Coronary artery (tissue), 2 donors: ENCODE data around the gene OR10AD1.
"Not testable (repeated sequence)": the region's sequence is repeated elsewhere in the genome, so short reads cannot be mapped to it uniquely, and the experiment has no call there.

Source experiments
- DNase-seq: peaks from one replicate; pipeline ENCODE4 v3.0.0-alpha.2; 2017; ENCODE audit warnings: low spot score
- H3K27ac ChIP-seq, 2 donors: fragments of 200-600 bp; sonication (generic); one replicate each; pipeline ENCODE4 v1.5.1; 2016 to 2019
- H3K4me3 ChIP-seq: fragments of 200-600 bp; sonication (generic); 2 replicates; pipeline ENCODE4 v1.5.1; 2016; ENCODE audit warnings: mild to moderate bottlenecking, moderate library complexity
- TF ChIP-seq, protein P1 (sequence below): fragments of 200-600 bp; sonication (generic); IDR thresholded peaks from one replicate; pipeline ENCODE4 v1.5.1; 2019; ENCODE audit warnings: antibody characterized with exemption

Gene OR10AD1, protein sequence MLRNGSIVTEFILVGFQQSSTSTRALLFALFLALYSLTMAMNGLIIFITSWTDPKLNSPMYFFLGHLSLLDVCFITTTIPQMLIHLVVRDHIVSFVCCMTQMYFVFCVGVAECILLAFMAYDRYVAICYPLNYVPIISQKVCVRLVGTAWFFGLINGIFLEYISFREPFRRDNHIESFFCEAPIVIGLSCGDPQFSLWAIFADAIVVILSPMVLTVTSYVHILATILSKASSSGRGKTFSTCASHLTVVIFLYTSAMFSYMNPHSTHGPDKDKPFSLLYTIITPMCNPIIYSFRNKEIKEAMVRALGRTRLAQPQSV

DNA sequence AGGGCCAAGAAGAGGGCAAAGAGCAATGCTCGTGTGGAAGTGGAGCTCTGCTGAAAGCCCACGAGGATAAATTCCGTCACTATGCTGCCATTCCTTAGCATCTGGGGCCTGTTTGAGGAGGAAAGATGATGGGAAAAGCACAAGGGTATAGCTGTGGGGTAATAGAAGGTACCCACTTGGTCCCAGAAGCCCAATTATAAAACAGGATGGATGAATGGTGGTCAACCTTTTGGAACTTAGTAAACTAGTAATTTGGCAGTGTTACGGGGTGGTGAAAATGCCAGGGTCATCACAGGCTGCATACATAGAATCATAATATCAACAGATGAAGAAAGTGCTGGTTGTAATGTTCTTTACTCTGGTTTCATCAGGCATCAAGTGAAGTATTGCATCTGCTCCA, at the start of gene OR10AD1:
TSS of gene OR10AD1 (minus strand) at position 101 of the 400 bp plus-strand sequence. CDS start at position 101, 0 bp downstream.
- Histone ChIP-seq H3K27ac (no peak within 1 kb of the TSS), H3K4me3 (no peak within 1 kb of the TSS)
- TF ChIP-seq, protein P1, sequence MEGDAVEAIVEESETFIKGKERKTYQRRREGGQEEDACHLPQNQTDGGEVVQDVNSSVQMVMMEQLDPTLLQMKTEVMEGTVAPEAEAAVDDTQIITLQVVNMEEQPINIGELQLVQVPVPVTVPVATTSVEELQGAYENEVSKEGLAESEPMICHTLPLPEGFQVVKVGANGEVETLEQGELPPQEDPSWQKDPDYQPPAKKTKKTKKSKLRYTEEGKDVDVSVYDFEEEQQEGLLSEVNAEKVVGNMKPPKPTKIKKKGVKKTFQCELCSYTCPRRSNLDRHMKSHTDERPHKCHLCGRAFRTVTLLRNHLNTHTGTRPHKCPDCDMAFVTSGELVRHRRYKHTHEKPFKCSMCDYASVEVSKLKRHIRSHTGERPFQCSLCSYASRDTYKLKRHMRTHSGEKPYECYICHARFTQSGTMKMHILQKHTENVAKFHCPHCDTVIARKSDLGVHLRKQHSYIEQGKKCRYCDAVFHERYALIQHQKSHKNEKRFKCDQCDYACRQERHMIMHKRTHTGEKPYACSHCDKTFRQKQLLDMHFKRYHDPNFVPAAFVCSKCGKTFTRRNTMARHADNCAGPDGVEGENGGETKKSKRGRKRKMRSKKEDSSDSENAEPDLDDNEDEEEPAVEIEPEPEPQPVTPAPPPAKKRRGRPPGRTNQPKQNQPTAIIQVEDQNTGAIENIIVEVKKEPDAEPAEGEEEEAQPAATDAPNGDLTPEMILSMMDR = no peak
- no peak for DNase-seq

DNA sequence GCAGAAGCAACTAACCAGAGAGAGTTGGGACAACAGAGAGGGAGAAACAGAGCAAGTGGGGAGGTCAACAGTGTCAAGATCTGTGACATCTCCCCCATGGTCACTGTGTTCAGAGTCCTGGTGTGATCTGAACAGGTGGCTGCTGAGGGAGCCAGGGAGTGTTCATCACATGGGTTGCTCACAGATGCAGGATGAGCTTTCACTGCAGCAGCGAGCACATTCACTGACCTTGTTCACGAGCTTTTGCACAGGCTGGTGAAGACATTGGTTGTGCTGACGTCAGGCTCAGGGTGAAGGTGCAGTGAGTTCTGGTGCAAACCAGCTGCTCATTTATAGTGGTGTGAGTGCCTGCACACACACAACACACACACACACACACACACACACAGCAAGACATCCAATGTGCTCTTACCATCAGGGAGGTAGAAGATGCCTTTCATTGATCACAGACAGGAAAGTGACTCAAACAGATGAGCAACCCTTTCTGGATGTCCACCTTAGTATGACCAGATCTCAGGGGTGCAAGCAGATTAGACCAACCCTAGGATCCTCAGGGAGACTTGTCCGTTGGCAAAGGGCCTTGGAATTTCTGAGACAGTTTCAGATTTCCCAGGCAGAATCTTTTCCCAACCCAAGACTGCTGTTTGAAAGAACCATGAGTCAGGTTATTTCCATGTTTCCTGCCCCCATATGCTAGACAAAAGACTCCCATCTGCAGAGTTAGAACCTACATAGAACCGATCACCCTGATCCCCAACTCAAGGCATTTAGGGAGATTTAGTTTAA, 44.3 kb upstream of the OR10AD1 start:
- TF ChIP-seq, protein P1 = no peak
- DNase-seq = no peak
- Histone ChIP-seq H3K27ac (no peak overlapping the region), H3K4me3 (no peak overlapping the region)

DNA sequence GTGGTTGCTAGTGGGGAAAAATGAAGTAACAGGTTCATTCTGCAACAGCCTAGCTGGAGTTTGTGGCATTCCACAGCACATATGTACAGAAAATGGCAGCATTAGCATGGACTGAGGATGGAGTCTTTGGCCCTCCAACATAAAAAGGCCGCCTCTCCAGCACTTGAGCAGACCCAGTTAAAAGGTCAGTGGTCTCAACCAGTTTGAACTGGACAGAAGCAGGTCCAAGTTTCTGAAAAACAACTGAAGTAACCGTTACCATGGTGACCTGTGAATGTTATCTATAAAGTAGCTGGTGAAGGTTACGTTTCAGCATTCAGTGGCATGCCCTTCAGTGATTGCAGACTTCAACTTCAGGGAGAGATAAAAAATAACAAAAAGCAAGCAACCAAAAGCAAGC, 34.1 kb upstream of the OR10AD1 start:
- Histone ChIP-seq H3K4me3 (no peak overlapping the region), H3K27ac (no peak overlapping the region)
- TF ChIP-seq, protein P1 = no peak
- no peak for DNase-seq

DNA sequence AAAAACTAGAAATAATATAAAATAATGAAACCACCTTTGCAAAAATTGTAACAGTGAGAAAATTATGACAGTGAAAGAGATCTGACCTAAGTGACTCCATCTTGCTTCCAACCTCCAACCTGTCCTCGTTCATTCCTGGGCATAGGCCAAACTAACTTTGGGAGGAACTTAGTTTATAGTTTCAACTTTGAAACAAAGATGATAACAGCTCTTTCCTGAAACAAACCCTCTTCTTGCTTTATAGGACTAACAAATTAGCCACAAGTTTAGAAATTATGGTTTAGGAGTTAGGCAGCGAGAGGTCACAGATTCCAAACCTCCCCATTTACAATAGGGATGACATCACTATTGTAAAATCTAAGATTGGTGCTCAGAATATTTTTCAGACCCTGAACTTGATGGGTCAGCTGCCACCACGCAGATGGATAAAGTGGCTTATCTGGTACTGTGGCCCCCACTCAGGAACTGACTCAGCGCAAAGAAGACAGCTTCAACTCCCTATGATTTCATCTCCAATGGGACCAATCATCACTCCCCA, 32.8 kb upstream of the OR10AD1 start:
- Histone ChIP-seq H3K27ac (no peak overlapping the region), H3K4me3 (no peak overlapping the region)
- DNase-seq = no peak
- TF ChIP-seq, protein P1 = no peak

DNA sequence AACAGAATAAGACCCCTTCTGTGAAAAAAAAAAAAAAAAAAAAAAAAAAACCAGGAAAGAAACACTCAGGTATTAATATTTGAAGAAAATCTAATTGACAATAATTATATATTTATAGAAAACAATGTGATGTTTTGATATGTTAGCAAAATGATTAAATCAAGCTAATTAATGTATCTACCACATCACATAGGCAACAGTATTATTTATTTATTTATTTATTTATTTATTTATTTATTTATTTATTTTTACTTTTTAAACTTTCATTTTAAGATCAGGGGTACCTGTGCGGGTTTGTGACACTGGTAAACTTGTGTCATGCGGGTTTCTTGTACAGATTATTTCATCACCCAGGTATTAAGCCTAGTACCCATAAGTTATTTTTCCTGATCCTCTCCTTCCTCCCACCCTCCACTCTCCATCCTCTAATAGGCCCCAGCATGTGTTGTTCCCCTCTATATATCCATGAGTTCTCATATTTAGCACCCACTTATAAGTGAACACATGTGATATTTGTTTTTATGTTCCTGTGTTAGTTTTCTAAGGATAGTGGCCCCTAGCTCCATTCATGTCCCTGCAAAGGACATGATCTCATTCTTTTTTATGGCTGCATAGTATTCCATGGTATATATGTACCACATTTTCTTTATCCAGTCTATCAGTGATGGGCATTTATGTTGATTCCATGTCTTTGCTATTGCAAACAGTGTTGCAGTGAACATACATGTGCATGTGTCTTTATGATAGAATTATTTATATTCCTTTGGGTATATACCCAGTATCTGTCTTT, 28.3 kb upstream of the OR10AD1 start:
- not testable (repeated sequence) for H3K27ac ChIP-seq, DNase-seq, H3K4me3 ChIP-seq

DNA sequence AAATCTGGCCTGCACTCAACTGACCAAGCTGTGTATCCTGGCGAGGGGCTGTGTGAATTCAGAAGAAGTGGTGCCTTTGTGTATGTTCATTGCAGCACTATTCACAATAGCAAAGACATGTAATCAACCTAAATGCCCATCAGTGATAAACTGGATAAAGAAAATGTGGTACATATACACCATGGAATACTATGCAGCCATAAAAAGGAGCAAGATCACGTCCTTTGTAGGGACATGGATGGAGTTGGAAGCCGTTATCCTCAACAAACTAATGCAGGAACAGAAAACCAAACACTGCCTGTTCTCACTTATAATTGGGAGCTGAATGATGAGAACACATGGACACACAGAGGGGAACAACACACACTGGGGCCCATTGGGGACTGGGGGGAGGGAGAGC, 21.4 kb upstream of the OR10AD1 start:
- not testable (repeated sequence) for H3K27ac ChIP-seq, DNase-seq, H3K4me3 ChIP-seq

DNA sequence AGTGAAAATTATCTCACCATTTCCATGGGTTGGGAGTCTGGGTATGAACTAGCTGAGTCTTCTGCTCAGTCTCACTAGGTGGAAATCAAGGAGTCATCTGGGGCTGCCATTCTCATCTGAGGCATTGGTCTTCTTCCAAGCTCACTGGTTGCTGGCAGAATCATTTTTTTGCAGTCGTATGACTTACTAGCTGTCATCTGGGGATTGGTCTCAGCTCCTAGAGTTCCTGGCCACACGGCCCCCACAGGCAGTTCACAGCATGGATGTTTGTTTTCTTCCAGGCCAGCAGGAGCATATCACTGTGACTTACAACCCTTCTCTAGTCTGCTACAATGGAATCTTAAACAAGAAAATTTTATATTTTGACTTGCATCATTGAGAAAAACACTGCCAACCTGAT, 18.6 kb upstream of the OR10AD1 start:
- no peak overlapping the region for H3K4me3 ChIP-seq
- no peak overlapping the region for H3K27ac ChIP-seq
- DNase-seq = no peak
- TF ChIP-seq, protein P1 = no peak
